Epithelial cell of proximal tubule (primary cell): ENCODE results near the gene LARGE1. TPM values are rescaled to one million over a fixed set of nuclear protein-coding genes. Genes with fewer than 3 reads are reported as not detected.

Source experiments
- DNase-seq: peaks from one replicate; pipeline ENCODE4 v3.0.0-alpha.2; 2011; ENCODE audit warnings: low read depth
- H3K4me3 ChIP-seq: 2 replicates; pipeline ENCODE4 v1.5.1; 2011; ENCODE audit warnings: low read depth, mild to moderate bottlenecking, low read length
- CTCF ChIP-seq: conservative IDR thresholded peaks from 2 replicates; pipeline ENCODE4 v1.5.1; 2012; ENCODE audit warnings: low read depth, mild to moderate bottlenecking, low read length
- total RNA-seq: library from RNA; depleted of rRNA; stranded (reverse); fragments of >200 nt; gene quantifications from 2 replicates; pipeline ENCODE4 v1.2.3, GENCODE V29; 2015

LARGE1 gene
- total RNA-seq, 1 donor from 2014 or later, result 18.3 TPM

GRCh38 chr22:33880986-33881385, 39.3 kb downstream of the LARGE1 start:
- no peak for TF ChIP-seq CTCF
- DNase-seq, result no peak
- no peak overlapping the region for H3K4me3 ChIP-seq

GRCh38 chr22:33879796-33880195, 40.5 kb downstream of the LARGE1 start:
- TF ChIP-seq CTCF, result no peak
- H3K4me3 ChIP-seq, result no peak overlapping the region
- no peak for DNase-seq

- H3K4me3 ChIP-seq, result no peak overlapping the region
- TF ChIP-seq CTCF, result no peak
Observed at GRCh38 chr22:33875316-33875715, 45.0 kb downstream of the LARGE1 start.

GRCh38 chr22:33874206-33874605, 46.1 kb downstream of the LARGE1 start:
- H3K4me3 ChIP-seq, result no peak overlapping the region
- no peak for DNase-seq
- TF ChIP-seq CTCF, result no peak

More at GRCh38 chr22:33875316-33875715, 45.0 kb downstream of the LARGE1 start:
- no peak for DNase-seq

- H3K4me3 ChIP-seq, result no peak overlapping the region
- TF ChIP-seq CTCF, result no peak
- no peak for DNase-seq
Observed at GRCh38 chr22:33873666-33874065, 46.6 kb downstream of the LARGE1 start.

GRCh38 chr22:33873186-33873585, 47.1 kb downstream of the LARGE1 start:
- no peak overlapping the region for H3K4me3 ChIP-seq
- no peak for TF ChIP-seq CTCF

GRCh38 chr22:33871935-33872334, 48.3 kb downstream of the LARGE1 start:
- DNase-seq, result no peak
- no peak overlapping the region for H3K4me3 ChIP-seq
- TF ChIP-seq CTCF, result no peak

More at GRCh38 chr22:33873186-33873585, 47.1 kb downstream of the LARGE1 start:
- DNase-seq, result no peak
